GM10847 (cell line): ENCODE data around the gene SPANXN3.
"Not testable (repeated sequence)": the region's sequence is repeated elsewhere in the genome, so short reads cannot be mapped to it uniquely, and the experiment has no call there.

Experiments used
- POLR2A ChIP-seq: IDR thresholded peaks from 2 replicates; pipeline ENCODE4 v1.6.1; 2011; ENCODE audit not compliant: insufficient read length; ENCODE audit errors: extremely low read depth

SPANXN3 gene, protein sequence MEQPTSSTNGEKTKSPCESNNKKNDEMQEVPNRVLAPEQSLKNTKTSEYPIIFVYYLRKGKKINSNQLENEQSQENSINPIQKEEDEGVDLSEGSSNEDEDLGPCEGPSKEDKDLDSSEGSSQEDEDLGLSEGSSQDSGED

DNA sequence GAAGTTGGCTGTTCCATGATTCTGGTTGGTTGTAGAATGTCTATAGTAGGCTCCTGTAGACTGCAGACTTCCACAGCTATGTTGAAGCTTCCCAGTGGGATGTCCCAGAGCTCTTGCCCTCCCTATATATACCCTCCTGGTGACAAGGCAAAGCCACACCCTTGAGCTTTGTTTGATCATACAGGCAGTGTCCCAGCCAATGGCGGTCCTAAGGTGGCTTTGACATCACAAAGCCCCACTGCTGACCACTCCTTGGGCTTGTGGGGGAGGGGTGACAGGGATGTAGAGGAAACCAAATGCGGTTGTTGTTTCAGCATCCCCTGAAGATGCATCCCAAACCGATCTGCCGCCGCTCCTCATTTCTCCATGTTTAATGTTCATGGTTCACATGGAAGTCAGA, at the start of gene SPANXN3:
SPANXN3 (minus strand) TSS at position 101 of the 400 bp plus-strand sequence; CDS start at position 17, 84 bp downstream.
- TF ChIP-seq POLR2A = not testable (repeated sequence)

DNA sequence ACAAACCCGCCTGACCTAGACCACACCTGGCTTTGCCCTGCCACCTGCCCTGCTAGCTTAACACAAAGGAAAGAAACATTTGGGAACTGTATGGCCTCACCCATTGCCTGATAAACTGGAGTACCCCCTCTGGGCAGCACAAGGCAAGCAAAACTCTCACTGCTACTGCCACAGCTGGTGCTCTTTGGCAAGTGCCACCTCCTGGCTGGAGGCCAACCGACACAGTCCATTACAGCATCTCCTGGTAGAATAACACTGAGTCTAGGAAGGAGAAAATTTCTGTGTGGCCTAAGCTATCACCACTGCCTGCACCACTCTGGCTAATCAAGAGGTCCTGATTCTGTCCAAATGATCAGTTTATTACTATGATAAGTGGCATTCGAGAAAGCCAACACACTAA, 18.9 kb upstream of the SPANXN3 start:
- TF ChIP-seq POLR2A = no peak

DNA sequence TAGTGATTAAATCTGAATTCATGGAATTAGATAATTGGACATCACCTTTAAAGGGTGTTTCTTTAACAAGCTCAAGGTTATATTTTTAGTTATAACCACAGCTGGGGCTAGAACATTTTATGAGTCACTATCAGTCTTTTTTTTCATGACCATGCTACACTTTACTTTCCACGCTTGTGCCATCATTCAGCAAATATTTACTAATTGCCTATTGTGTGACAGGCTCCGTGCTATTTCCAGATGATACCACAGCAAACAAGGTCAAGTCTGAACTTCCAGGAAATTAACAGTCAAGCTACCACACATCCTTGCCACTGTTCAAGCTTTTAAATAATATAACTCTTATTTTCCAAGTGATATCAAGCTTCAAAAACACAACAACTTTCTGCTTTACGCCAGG, 16.5 kb downstream of the SPANXN3 start:
- TF ChIP-seq POLR2A = no peak

DNA sequence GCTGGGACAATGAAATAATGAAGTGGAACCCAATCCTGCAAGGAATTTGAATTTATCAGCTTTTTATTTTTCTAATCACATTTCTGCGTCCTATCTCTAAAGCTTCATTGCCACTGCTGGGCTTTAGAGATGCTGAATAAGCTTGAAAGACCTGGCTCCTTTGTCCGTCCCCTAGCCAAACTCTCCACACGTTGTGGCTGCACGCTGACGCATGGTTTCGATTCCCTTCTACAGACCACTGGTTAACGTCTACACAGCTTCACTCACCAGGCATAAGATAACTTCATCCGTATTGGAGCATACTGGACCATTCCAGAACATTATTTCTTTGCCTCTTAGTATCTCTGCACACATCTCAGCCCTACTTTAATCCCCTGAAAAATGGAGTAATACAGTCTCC, 31.2 kb downstream of the SPANXN3 start:
- TF ChIP-seq POLR2A = no peak

DNA sequence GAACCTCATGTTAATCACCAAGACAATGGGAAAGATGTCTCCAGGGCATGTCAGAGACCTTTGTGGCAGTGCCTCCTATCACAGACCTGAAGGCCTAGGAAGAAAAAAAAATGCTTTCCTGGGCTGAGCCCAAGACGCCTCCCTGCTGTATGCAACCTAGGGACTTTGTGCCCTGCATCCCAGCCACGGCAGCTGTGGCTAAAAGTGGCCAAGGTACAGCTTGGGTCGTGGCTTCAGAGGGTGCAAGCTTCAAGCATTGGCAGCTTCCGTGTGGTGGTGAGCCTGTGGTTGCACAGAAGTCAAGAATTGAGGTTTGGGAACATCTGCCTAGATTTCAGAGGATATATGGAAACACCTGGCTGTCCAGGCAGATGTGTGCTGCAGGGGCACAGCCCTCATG, 40.5 kb downstream of the SPANXN3 start:
- no peak for TF ChIP-seq POLR2A

DNA sequence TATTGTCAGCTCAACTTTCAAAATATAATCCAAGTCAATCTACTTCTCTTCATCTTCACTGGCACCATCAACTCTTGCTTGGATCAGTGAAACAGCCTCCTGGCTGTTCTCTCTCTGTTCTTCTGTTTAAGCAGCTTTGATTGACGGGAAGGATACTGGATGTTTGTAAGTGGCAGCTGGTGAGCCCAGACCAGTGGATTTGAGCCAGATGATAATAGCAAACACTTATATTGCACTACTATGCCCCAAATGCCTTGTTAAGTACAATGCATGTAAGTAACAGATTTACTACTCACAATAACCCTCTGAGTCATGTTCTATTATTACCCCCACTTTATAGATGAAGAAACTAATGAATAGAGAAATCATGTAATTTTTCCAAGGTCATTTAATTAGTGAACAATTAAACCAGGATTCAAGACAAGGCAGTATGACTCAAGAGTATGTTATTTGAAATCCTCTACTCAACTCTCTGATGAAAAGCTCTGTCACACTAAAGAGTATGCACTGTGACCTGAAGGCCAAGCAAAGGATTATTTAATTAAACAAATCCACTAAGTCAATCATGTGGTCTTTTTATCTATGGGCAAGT, 44.8 kb downstream of the SPANXN3 start:
- TF ChIP-seq POLR2A = no peak

DNA sequence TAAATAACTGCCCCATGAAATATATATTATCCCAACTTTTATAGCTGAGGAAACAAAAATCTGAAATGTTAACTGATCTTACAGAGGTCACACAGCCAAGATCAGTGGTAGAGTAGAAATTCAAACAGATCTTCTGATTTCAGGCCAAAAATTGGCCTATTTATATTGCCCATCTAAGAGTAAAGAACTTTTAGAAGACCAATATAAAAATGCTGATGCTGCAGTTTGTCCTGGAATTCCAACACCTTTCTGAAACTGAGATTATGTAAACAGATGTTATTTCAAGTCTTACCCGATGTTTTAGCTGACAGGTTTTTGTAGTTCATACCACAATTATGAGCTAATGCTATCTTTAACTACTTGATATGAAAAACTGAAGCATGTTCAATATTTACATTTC, 51.1 kb downstream of the SPANXN3 start:
- TF ChIP-seq POLR2A = no peak

DNA sequence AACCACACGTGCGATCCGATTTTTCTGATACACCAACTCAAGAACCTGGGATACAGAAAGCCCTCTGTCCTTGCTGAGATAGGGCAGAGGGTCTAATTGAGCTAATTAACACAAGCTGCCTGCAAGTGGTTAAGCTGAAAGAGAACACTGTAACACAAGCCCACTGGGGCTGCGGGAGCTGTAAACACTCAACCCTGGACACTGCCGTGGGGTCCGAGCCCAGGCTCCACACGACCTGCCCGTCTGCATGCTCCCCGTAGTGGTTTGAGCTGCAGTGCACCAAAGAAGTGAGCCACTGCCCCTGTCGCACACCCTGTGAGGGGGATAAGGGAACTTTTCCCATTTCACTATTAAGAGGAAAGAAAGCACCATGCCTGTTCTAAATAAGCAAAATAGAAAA, 54.6 kb downstream of the SPANXN3 start:
- no peak for TF ChIP-seq POLR2A

DNA sequence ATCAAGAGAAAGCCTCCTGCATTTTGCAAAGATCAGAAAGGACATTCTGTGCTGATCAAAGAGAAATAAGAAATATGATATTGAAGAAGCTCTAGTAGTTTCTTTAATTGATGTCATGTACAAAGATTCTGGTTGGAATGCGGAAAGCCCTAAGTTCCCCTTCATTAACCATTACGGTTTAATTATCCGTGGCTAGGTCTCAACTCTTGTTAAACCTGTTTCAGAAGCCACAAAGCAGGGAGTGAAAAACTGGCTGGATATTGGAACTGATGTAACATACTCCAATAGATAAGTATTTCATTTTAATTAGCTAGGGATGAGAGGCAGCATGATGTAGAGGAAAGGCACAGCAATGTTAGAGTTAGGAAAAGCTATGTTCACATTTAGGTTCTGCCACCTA, 55.7 kb downstream of the SPANXN3 start:
- no peak for TF ChIP-seq POLR2A
